Keratinocyte (primary cell): ENCODE data around the gene CD8A. TPM values are rescaled to one million over a fixed set of nuclear protein-coding genes. Genes with fewer than 3 reads are reported as not detected.

Source experiments
- DNase-seq: peaks from one replicate; pipeline ENCODE4 v3.0.0-alpha.2; 2011; ENCODE audit warnings: low read depth, missing footprints, low spot score
- FAIRE-seq: peaks from 2 replicates; lab custom pipeline; 2011; peaks lifted over from hg19 to GRCh38; lab: Jason Lieb, UNC
- H2AFZ ChIP-seq: 2 replicates; pipeline ENCODE4 v1.6.0; 2012; ENCODE audit warnings: low read length, control low read depth, inconsistent platforms; ENCODE audit not compliant: control insufficient read depth
- H3K27ac ChIP-seq: 2 replicates; pipeline ENCODE4 v1.5.1; 2011; ENCODE audit warnings: low read length; ENCODE audit not compliant: control insufficient read depth, insufficient read depth
- H3K27me3 ChIP-seq: 3 replicates; pipeline ENCODE4 v1.6.0; 2011; ENCODE audit warnings: low read length; ENCODE audit not compliant: control insufficient read depth, insufficient read depth; ENCODE audit errors: extremely low read depth
- H3K36me3 ChIP-seq, 2 experiments: 2 replicates in 1 of 2; 3 replicates in 1 of 2; pipeline ENCODE4 v1.5.1; 2011; ENCODE audit warnings: low read length in 2 of 2, mild to moderate bottlenecking in 1 of 2; ENCODE audit not compliant: control insufficient read depth in 2 of 2, insufficient read depth in 2 of 2; ENCODE audit errors: extremely low read depth in 1 of 2
- H3K4me1 ChIP-seq: 3 replicates; pipeline ENCODE4 v1.5.1; 2011; ENCODE audit warnings: low read length; ENCODE audit not compliant: control insufficient read depth, insufficient read depth; ENCODE audit errors: extremely low read depth
- H3K4me2 ChIP-seq: 3 replicates; pipeline ENCODE4 v1.6.0; 2011; ENCODE audit warnings: low read depth, low read length; ENCODE audit not compliant: control insufficient read depth, insufficient read depth; ENCODE audit errors: extremely low read depth
- H3K4me3 ChIP-seq, 3 experiments: fragments of 200-600 bp in 1 of 3; sonication (generic) in 1 of 3; 2 replicates in 2 of 3; 3 replicates in 1 of 3; pipeline ENCODE4 v1.5.1; 2011 to 2016; ENCODE audit warnings: low read length in 3 of 3, mild to moderate bottlenecking in 3 of 3, control low read depth in 2 of 3, inconsistent platforms in 1 of 3, low read depth in 1 of 3, mixed read lengths in 1 of 3, mixed run types in 1 of 3, moderate library complexity in 1 of 3; ENCODE audit not compliant: control insufficient read depth in 2 of 3, insufficient read depth in 2 of 3; ENCODE audit errors: extremely low read depth in 1 of 3
- H3K79me2 ChIP-seq: 2 replicates; pipeline ENCODE4 v1.6.0; 2012; ENCODE audit warnings: low read length; ENCODE audit not compliant: control insufficient read depth, insufficient read depth
- H3K9ac ChIP-seq: 3 replicates; pipeline ENCODE4 v1.6.0; 2011; ENCODE audit warnings: low read length; ENCODE audit not compliant: control insufficient read depth, insufficient read depth; ENCODE audit errors: extremely low read depth
- H3K9me1 ChIP-seq: 3 replicates; pipeline ENCODE4 v1.6.0; 2011; ENCODE audit warnings: low read length; ENCODE audit not compliant: control insufficient read depth, insufficient read depth; ENCODE audit errors: extremely low read depth
- H3K9me3 ChIP-seq: 2 replicates; pipeline ENCODE4 v1.5.1; 2012; ENCODE audit warnings: low read depth, low read length; ENCODE audit not compliant: control insufficient read depth
- H4K20me1 ChIP-seq: 3 replicates; pipeline ENCODE4 v1.6.0; 2011; ENCODE audit warnings: low read length; ENCODE audit not compliant: control insufficient read depth, insufficient read depth; ENCODE audit errors: extremely low read depth
- CTCF ChIP-seq, 3 experiments: IDR thresholded peaks in 1 of 3; conservative IDR thresholded peaks in 1 of 3; optimal IDR thresholded peaks in 1 of 3; 2 replicates in 2 of 3; 3 replicates in 1 of 3; pipeline versions ENCODE3 to v1.5.1; 2011; ENCODE audit warnings: low read length in 3 of 3, mild to moderate bottlenecking in 3 of 3, moderate library complexity in 2 of 3, control low read depth in 1 of 3, inconsistent platforms in 1 of 3; ENCODE audit not compliant: insufficient read depth in 2 of 3; ENCODE audit errors: extremely low read depth in 1 of 3
- EZH2 ChIP-seq: IDR thresholded peaks from one replicate; pipeline ENCODE4 v1.6.1; 2012; ENCODE audit warnings: inconsistent platforms, mild to moderate bottlenecking, low read length, moderate library complexity
- dilution Hi-C: fragments of 300-500 bp; cut with MboI; formaldehyde crosslinking; loops from one replicate; pipeline ENCODE4 v1.7.0; 2020; ENCODE audit warnings: low sequenced_read_pairs; ENCODE audit not compliant: extremely low pct_ligation_motif_present
- polyA plus RNA-seq, 5 experiments: library from polyadenylated mRNA; depleted of rRNA in 3 of 5; stranded (reverse) in 3 of 5; stranded (forward) in 1 of 5; unstranded in 1 of 5; fragments of >200 nt; gene quantifications; 1 replicate in 1 of 5; 2 replicates in 3 of 5; 3 replicates in 1 of 5; pipeline versions ENCODE4 v1.2.1 to v1.2.3, GENCODE V29; 2011 to 2012; ENCODE audit warnings: missing spikeins in 2 of 5, low read depth in 1 of 5, low replicate concordance in 1 of 5

CD8A gene
- polyA plus RNA-seq, 1 donor (not counting 4 experiments of a cell fraction or from before 2014, with no cell fraction given) = 0.10 TPM

DNA sequence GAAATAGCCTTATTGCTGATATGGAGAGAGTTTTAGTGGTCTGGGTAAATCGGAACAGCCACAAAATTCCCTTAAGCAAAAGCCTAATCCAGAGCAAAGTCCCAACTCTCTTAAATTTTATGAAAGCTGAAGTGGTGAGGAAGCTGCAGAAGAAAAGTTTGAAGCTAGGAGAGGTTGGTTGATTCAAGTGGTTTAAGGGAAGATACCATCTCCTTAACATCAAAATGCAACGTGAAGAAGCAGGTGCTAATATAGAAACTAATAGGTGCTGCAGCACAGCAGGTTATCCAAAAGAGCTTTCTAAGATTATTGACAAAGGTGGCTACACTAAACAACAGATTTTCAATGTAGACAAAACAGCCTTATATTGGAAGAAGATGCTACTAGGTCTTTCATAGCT, 28.2 kb upstream of the CD8A start:
- Histone ChIP-seq H3K36me3 (no peaks in the 10 kb centered on the region), H2AFZ (no peak overlapping the region), H3K4me3 (no peak overlapping the region), H3K4me2 (no peak overlapping the region), H3K9ac (no peak overlapping the region), H3K27ac (no peak overlapping the region), H3K9me1 (no peaks in the 10 kb centered on the region), H4K20me1 (no peaks in the 10 kb centered on the region), H3K4me1 (peaks cover 4% of the 10 kb centered on the region), H3K79me2 (no peaks in the 10 kb centered on the region), H3K27me3 (no peaks in the 10 kb centered on the region), H3K9me3 (no peaks in the 10 kb centered on the region)
- FAIRE-seq (no peak), DNase-seq (no peak)
- dilution Hi-C loops = no loop called here
- TF ChIP-seq CTCF (optimal IDR thresholded peaks at IDR 0.05 in 1 of 3, IDR thresholded peaks at IDR 0.05 in 1 of 3, conservative IDR thresholded peaks at IDR 0.05 in 1 of 3; ENCODE audit: extremely low read depth in 1 of 3, insufficient read depth in 2 of 3, low read length in 3 of 3) = no peak
- no peak for TF ChIP-seq EZH2

- peaks cover 4% of the 10 kb centered on the region for H3K4me1 ChIP-seq
- H3K27ac ChIP-seq = no peak overlapping the region
- no peak overlapping the region for H2AFZ ChIP-seq
- DNase-seq (no peak), FAIRE-seq (no peak)
- TF ChIP-seq EZH2 = no peak
- TF ChIP-seq CTCF (optimal IDR thresholded peaks at IDR 0.05 in 1 of 3, IDR thresholded peaks at IDR 0.05 in 1 of 3, conservative IDR thresholded peaks at IDR 0.05 in 1 of 3; ENCODE audit: extremely low read depth in 1 of 3, insufficient read depth in 2 of 3, low read length in 3 of 3) = no peak
- no peaks in the 10 kb centered on the region for H4K20me1 ChIP-seq
- H3K79me2 ChIP-seq = no peaks in the 10 kb centered on the region
- no peaks in the 10 kb centered on the region for H3K9me3 ChIP-seq
- no peak overlapping the region for H3K4me2 ChIP-seq
- H3K27me3 ChIP-seq = no peaks in the 10 kb centered on the region
- no peaks in the 10 kb centered on the region for H3K36me3 ChIP-seq
- no peak overlapping the region for H3K4me3 ChIP-seq
- H3K9me1 ChIP-seq = no peaks in the 10 kb centered on the region
- H3K9ac ChIP-seq = no peak overlapping the region
- dilution Hi-C loops = no loop called here
Observed at GRCh38 chr2:86818114-86818801, 27.5 kb upstream of the CD8A start.
